ENCODE measurements around the gene LMF1. TPM values are rescaled to one million over a fixed set of nuclear protein-coding genes. Genes with fewer than 3 reads are reported as not detected.

Gene LMF1
- total RNA-seq, 1 donor from 2014 or later = 21.4 TPM

DNA sequence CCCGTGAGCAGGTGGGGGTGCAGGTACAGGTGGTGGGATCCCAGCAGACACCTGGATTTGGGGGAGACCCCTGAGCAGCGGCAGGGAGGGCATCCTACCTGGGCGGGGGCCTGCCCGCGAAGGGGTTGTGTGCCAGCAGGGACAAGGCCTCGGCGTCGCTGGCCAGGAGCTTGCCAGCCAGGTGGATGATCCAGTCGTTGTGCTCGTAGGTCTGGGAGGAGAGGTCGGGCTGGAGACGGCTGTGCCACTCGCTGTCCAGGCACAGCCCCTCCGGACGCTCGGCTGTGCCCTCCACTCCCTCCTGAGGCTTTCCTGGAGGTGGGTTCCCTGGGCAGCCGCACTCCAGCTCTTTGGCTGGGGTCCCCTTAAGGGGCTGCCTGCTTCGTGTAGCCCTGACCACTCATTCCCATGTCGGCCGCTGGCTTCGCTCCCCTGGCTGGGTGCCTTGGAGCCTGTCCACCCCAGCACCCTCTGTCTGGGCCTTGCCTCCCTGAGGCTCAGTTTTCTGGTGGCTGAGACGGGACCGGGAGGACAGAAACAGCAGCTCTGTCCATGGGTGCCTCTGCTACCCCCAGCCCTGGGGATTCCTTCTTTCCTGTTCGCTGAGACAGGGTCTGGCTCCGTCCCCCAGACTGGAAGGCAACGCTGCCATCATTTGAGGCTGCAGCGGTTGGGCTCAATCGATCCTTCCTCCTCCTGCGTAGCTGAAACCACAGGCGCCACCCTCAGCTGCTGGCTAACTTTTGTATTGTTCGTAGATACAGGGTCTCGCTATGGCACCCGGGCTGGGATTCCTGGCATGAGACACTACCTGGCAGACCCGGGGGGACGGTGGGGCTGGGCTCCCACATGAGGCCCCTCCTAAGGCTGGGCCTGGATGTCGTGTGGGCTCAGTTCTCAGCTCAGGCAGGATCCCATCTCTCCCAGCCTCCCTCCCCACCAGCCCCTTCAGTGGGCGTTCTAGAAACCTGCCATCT is 101.7 kb downstream of the LMF1 start:
- Mint-ChIP-seq H3K4me1 (ENCODE audit: unreplicated experiment) (no peaks in the 10 kb centered on the region), H3K4me3 (no peak overlapping the region), H3K27me3 (no peaks in the 10 kb centered on the region), H3K27ac (no peak overlapping the region), H3K36me3 (peaks cover 3% of the 10 kb centered on the region), H3K9me3 (no peaks in the 10 kb centered on the region)
- DNase-seq (ENCODE audit: extremely low spot score, unreplicated experiment) = no peak
- TF ChIP-seq, protein P1, sequence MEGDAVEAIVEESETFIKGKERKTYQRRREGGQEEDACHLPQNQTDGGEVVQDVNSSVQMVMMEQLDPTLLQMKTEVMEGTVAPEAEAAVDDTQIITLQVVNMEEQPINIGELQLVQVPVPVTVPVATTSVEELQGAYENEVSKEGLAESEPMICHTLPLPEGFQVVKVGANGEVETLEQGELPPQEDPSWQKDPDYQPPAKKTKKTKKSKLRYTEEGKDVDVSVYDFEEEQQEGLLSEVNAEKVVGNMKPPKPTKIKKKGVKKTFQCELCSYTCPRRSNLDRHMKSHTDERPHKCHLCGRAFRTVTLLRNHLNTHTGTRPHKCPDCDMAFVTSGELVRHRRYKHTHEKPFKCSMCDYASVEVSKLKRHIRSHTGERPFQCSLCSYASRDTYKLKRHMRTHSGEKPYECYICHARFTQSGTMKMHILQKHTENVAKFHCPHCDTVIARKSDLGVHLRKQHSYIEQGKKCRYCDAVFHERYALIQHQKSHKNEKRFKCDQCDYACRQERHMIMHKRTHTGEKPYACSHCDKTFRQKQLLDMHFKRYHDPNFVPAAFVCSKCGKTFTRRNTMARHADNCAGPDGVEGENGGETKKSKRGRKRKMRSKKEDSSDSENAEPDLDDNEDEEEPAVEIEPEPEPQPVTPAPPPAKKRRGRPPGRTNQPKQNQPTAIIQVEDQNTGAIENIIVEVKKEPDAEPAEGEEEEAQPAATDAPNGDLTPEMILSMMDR (conservative IDR thresholded peaks at IDR 0.05) = no peak

DNA sequence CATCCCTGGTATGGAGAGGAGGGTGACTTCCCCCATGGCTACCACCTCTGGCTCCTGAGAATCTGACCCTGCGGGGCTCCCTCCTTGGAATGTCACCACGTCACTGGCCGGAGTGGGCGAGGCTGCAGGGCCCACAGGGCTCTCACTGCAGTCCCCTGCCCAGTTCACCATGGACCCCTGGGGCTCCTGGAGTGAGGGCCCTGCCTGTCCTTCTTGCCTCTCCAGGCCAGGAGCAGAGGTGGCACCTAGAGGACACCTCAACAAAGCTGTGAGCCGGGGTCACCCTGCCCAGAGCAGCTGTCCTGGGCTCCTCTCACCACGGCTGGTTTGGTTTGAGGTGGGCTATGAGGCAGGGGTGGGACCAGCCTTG is 102.4 kb downstream of the LMF1 start:
- Mint-ChIP-seq H3K9me3 (no peaks in the 10 kb centered on the region), H3K27me3 (no peaks in the 10 kb centered on the region), H3K27ac (no peak overlapping the region), H3K36me3 (peaks cover 8% of the 10 kb centered on the region), H3K4me1 (ENCODE audit: unreplicated experiment) (no peaks in the 10 kb centered on the region), H3K4me3 (no peak overlapping the region)
- DNase-seq (ENCODE audit: extremely low spot score, unreplicated experiment) = no peak
- TF ChIP-seq, protein P1 (conservative IDR thresholded peaks at IDR 0.05) = no peak

DNA sequence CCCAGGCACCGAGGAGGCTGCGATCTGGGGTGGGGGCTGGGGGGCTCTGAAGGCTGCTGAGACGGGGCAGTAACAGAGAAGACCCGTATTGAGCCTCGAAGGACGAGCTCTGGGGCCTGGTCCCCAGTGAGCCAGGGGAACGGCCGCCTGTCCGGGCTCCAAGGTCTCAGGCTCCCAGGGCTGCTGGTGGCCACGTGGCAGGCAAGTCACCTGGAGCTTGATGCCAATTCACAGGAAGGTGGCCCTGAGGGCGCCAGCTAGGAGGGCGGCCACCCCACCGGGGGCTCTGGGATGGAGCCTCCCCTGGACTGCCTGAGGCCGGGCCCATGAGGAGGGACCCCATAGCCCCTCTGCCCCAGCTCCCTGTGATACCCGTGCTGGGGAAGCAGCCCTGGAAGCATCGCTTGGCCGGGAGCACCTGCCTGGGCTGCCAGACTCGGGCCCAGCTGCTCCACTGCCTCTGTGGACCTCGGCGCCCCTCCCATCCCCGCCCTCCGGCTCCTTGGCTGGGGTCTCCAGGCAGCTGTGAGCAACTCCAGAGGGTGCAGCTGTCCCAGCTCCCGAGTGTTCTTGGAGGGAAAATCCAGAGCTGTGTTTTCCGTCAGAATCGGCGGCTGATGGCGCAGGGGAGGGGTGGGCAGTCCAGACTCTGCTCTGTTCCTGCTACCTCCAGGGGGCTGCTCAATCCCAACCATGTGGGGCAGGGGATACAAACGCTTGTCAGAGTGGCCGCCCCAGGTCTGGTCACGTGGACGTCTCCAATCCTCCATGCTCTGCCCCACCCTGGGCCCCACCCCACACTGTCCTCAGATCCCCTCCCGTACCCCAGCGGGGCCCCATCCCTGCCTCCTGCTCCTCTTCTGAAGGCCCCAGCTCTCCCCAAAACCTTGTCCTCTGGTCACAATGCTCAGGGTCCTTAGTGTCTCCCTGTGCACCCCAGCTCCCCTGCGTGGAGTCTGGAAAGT is 103.1 kb downstream of the LMF1 start:
- H3K36me3 Mint-ChIP-seq = peaks cover 8% of the 10 kb centered on the region
- H3K4me1 Mint-ChIP-seq (ENCODE audit: unreplicated experiment) = no peaks in the 10 kb centered on the region
- no peak for DNase-seq (ENCODE audit: extremely low spot score, unreplicated experiment)
- no peaks in the 10 kb centered on the region for H3K27me3 Mint-ChIP-seq
- H3K27ac Mint-ChIP-seq = no peak overlapping the region
- no peaks in the 10 kb centered on the region for H3K9me3 Mint-ChIP-seq
- TF ChIP-seq, protein P1 (conservative IDR thresholded peaks at IDR 0.05) = no peak
- H3K4me3 Mint-ChIP-seq = no peak overlapping the region

DNA sequence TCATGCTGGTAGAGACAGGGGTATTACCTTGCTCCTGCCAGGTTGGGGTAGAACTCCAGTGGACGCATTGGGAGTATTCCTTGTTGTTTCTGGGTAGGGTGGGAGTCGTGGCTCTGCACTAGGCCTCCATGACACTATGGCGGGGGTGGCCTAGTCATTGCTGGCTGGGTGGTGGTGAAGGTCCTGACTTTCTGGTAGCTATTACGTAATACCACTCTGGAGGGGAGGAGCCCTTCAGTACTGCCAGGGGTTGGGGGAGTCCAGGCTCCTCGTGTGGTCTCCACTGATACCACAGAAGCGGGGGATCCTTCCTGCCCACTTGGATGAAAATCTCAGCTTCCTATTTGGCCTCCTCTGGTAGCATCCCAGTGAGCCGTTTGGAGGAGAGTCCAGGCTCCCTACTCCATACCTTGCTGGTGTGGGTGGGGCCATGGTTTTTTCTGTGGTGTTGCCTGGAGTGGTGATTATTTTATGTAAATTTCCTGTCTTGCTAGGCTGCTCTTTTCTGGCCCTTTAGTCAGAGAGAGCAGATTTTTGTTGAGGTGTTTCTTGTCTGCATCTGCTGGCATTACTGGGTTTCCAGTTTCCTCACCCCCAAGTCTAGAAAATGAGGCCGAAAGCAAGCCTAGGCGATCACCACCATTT is 104.4 kb downstream of the LMF1 start:
- Mint-ChIP-seq H3K36me3 (peaks cover 8% of the 10 kb centered on the region), H3K4me1 (ENCODE audit: unreplicated experiment) (no peaks in the 10 kb centered on the region), H3K27me3 (no peaks in the 10 kb centered on the region), H3K9me3 (no peaks in the 10 kb centered on the region), H3K4me3 (no peak overlapping the region), H3K27ac (no peak overlapping the region)
- TF ChIP-seq, protein P1 (conservative IDR thresholded peaks at IDR 0.05) = no peak
- DNase-seq (ENCODE audit: extremely low spot score, unreplicated experiment) = no peak

DNA sequence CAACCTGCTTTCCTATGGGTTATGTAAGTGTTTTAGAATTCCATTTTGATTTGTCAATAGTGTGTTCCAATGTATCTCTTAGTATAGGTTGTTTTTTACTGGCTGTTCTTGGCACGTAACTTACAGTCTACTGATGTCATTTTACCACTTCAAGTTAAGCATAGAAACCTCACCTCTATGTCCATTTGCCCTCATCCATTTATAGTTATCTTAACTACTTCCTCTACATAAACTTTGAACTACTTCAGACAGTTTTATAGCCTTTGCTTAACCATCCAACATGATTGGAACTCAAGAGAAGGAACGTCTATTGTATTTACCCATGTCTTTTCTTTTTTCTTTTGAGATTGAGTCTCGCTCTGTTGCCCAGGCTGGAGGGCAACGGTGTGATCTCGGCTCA is 105.8 kb downstream of the LMF1 start:
- Mint-ChIP-seq H3K27ac (no peak overlapping the region), H3K9me3 (no peaks in the 10 kb centered on the region), H3K4me3 (no peak overlapping the region), H3K4me1 (ENCODE audit: unreplicated experiment) (no peaks in the 10 kb centered on the region), H3K27me3 (no peaks in the 10 kb centered on the region), H3K36me3 (peaks cover 12% of the 10 kb centered on the region)
- no peak for DNase-seq (ENCODE audit: extremely low spot score, unreplicated experiment)
- TF ChIP-seq, protein P1 (conservative IDR thresholded peaks at IDR 0.05) = no peak
